Lung (tissue), 12 donors: ENCODE results near the gene RNGTT. TPM values are rescaled to one million over a fixed set of nuclear protein-coding genes. Genes with fewer than 3 reads are reported as not detected.

ENCODE experiments used
- ATAC-seq: fragments of 200-7000 bp; cut with Tn5 transposase; one replicate; pipeline ENCODE4 v1.9.1; 2020; ENCODE audit warnings: moderate number of reproducible peaks; ENCODE audit not compliant: insufficient read depth, low FRiP score
- DNase-seq, 3 donors: peaks; one replicate each; pipeline ENCODE4 v3.0.0-alpha.2; 2013 to 2017
- H3K27ac ChIP-seq, 2 donors: one replicate each; pipeline ENCODE4 v1.5.1; 2013; ENCODE audit warnings: mild to moderate bottlenecking in 2 of 2, moderate library complexity in 2 of 2, control low read depth in 1 of 2, inconsistent platforms in 1 of 2, low read depth in 1 of 2, low read length in 1 of 2
- H3K27me3 ChIP-seq, 3 donors: one replicate each; pipeline ENCODE4 v1.5.1; 2013; ENCODE audit warnings: low read length in 2 of 3; ENCODE audit not compliant: control insufficient read depth in 3 of 3, insufficient read depth in 3 of 3
- H3K36me3 ChIP-seq, 4 donors: one replicate each; pipeline ENCODE4 v1.5.1; 2013; ENCODE audit warnings: low read length in 4 of 4, mild to moderate bottlenecking in 1 of 4, moderate library complexity in 1 of 4; ENCODE audit not compliant: control insufficient read depth in 4 of 4, insufficient read depth in 4 of 4
- H3K4me1 ChIP-seq, 5 donors: one replicate each; pipeline ENCODE4 v1.5.1; 2013; ENCODE audit warnings: low read length in 5 of 5, mild to moderate bottlenecking in 2 of 5, moderate library complexity in 1 of 5; ENCODE audit not compliant: control insufficient read depth in 5 of 5, insufficient read depth in 5 of 5
- H3K4me3 ChIP-seq: one replicate; pipeline ENCODE4 v1.5.1; 2013; ENCODE audit warnings: mild to moderate bottlenecking, control low read depth, moderate library complexity
- H3K9ac ChIP-seq, 2 donors: one replicate each; pipeline ENCODE4 v1.5.1; 2013; ENCODE audit warnings: low read length in 2 of 2, control low read depth in 1 of 2; ENCODE audit not compliant: insufficient read depth in 1 of 2
- H3K9me3 ChIP-seq, 4 donors: one replicate each; pipeline ENCODE4 v1.5.1; 2013; ENCODE audit warnings: low read length in 3 of 4, mild to moderate bottlenecking in 1 of 4, moderate library complexity in 1 of 4; ENCODE audit not compliant: control insufficient read depth in 4 of 4, insufficient read depth in 3 of 4
- WGBS, 2 donors: extraction: QIAGEN DNeasy Blood & Tissue Kit; methylation state at CpG; one replicate each; pipeline ENCODE4 v1.1.7; 2013; 5-methylcytosine and 5-hydroxymethylcytosine counted together
- polyA plus RNA-seq, 2 donors: library from polyadenylated mRNA; stranded (reverse); fragments of 200-250 nt; gene quantifications; one replicate each; pipeline ENCODE4 v1.2.1, GENCODE V29; 2013
- total RNA-seq, 2 donors: library from RNA; depleted of rRNA in 1 of 2; stranded (reverse); fragments of >200 nt in 1 of 2; gene quantifications; one replicate each; pipeline ENCODE4 v1.2.1, GENCODE V29; 2014 to 2021
- TF ChIP-seq, protein P1 (sequence below): IDR thresholded peaks from 2 replicates; pipeline ENCODE4 v1.5.1; 2012; ENCODE audit warnings: mild to moderate bottlenecking; ENCODE audit errors: control extremely low read depth, extremely low read depth
- donor health status: control.
- donor health status: control.
- donor health status: Bipolar disorder and iron deficiency.
- donor health status: healthy.
- donor health status: DM: yes; HTN: yes; CAD: no.

The RNGTT gene
- total and polyA plus RNA-seq, 4 donors: 3.0 to 25.0 (median 9.2) TPM

DNA sequence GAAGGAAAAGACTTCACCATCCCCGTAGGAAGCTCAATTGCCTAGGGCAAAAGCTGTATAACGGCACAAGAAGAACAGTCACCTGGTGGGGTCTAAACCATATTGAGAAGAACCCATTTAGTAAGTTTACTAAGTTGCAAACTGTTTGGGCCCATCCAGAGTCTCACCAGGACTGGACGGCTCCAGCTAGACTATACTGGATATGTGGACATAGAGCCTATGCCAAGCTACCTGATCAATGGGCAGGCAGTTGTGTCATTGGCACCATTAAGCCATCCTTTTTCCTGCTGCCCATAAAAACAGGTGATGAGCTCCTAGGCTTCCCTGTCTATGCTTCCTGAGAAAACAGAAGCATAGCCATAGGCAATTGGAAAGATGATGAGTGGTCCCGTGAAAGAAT lies 293.9 kb downstream of the RNGTT start:
- Histone ChIP-seq H3K9me3 (peaks cover 0 to 25% (median 10%) of the 10 kb centered on the region in 4 donors), H3K4me3 (no peak overlapping the region), H3K36me3 (peaks cover 0 to 7% (median 4%) of the 10 kb centered on the region in 4 donors), H3K9ac (no peak overlapping the region), H3K27ac (no peak overlapping the region), H3K27me3 (no peaks in the 10 kb centered on the region), H3K4me1 (no peaks in the 10 kb centered on the region)
- TF ChIP-seq, protein P1, sequence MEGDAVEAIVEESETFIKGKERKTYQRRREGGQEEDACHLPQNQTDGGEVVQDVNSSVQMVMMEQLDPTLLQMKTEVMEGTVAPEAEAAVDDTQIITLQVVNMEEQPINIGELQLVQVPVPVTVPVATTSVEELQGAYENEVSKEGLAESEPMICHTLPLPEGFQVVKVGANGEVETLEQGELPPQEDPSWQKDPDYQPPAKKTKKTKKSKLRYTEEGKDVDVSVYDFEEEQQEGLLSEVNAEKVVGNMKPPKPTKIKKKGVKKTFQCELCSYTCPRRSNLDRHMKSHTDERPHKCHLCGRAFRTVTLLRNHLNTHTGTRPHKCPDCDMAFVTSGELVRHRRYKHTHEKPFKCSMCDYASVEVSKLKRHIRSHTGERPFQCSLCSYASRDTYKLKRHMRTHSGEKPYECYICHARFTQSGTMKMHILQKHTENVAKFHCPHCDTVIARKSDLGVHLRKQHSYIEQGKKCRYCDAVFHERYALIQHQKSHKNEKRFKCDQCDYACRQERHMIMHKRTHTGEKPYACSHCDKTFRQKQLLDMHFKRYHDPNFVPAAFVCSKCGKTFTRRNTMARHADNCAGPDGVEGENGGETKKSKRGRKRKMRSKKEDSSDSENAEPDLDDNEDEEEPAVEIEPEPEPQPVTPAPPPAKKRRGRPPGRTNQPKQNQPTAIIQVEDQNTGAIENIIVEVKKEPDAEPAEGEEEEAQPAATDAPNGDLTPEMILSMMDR: no peak
- DNase-seq (no peak), ATAC-seq (no peak)
- WGBS, 2 donors: 99 to 100% methylated on average over 4 of the region's 4 CpGs

GRCh38 chr6:88666901-88667300 lies 296.5 kb downstream of the RNGTT start:
- H3K9ac ChIP-seq: no peak overlapping the region
- peaks cover 0 to 25% (median 15%) of the 10 kb centered on the region in 4 donors for H3K9me3 ChIP-seq
- H3K4me1 ChIP-seq: no peaks in the 10 kb centered on the region
- DNase-seq: no peak
- no peak overlapping the region for H3K27ac ChIP-seq
- TF ChIP-seq, protein P1: no peak
- H3K27me3 ChIP-seq: no peaks in the 10 kb centered on the region
- peaks cover 0 to 7% (median 3%) of the 10 kb centered on the region in 4 donors for H3K36me3 ChIP-seq
- ATAC-seq: no peak
- no peak overlapping the region for H3K4me3 ChIP-seq
- 97 to 99% methylated on average over 5 of the region's 5 CpGs for WGBS, 2 donors

DNA sequence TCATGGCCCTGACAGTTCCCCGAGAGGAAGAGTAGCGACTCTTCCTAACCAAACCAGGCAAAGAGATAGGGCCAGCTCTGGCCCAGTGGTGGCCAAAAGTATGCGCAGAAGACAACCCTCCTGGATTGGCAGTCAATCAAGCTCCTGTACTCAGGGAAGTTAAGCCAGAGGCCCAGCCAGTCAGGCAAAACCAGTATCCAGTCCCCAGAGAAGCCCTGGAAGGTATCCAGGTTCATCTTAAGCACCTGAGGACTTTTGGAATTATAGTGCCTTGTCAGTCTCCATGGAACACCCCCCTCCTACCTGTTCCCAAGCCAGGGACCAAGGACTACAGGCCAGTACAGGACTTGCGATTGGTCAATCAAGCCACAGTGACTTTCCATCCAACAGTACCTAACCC lies 298.3 kb downstream of the RNGTT start:
- H3K9ac ChIP-seq: no peak overlapping the region
- peaks cover 0 to 19% (median 7%) of the 10 kb centered on the region in 4 donors for H3K9me3 ChIP-seq
- DNase-seq: no peak
- no peaks in the 10 kb centered on the region for H3K4me1 ChIP-seq
- ATAC-seq: no peak
- TF ChIP-seq, protein P1: no peak
- no peaks in the 10 kb centered on the region for H3K27me3 ChIP-seq
- H3K4me3 ChIP-seq: no peak overlapping the region
- 98% methylated on average over 4 of the region's 4 CpGs for WGBS, 2 donors
- H3K27ac ChIP-seq: no peak overlapping the region
- peaks cover 0 to 6% (median 0%) of the 10 kb centered on the region in 4 donors for H3K36me3 ChIP-seq

GRCh38 chr6:88663801-88664200 lies 299.6 kb downstream of the RNGTT start:
- no peaks in the 10 kb centered on the region for H3K4me1 ChIP-seq
- no peak for DNase-seq
- TF ChIP-seq, protein P1: no peak
- H3K9ac ChIP-seq: no peak overlapping the region
- no peaks in the 10 kb centered on the region for H3K36me3 ChIP-seq
- no peak for ATAC-seq
- no peak overlapping the region for H3K27ac ChIP-seq
- WGBS, 2 donors: 95 to 97% methylated on average over 5 of the region's 5 CpGs
- H3K27me3 ChIP-seq: no peaks in the 10 kb centered on the region
- no peak overlapping the region for H3K4me3 ChIP-seq
- peaks cover 0 to 12% (median 4%) of the 10 kb centered on the region in 4 donors for H3K9me3 ChIP-seq
